B cell (primary cell): ENCODE results near the gene STARD10. TPM values are rescaled to one million over a fixed set of nuclear protein-coding genes. Genes with fewer than 3 reads are reported as not detected.

Experiments
- ATAC-seq: fragments of 200-7000 bp; cut with Tn5 transposase; one replicate; pipeline ENCODE4 v1.10.0; 2021; ENCODE audit warnings: low read depth, mild to moderate bottlenecking, moderate number of reproducible peaks, moderate library complexity
- CTCF ChIA-PET: fragments of 350-600 bp; sonication (Branson Sonifier 250); formaldehyde crosslinking; loops from one replicate; lab custom pipeline; 2021; ENCODE audit warnings: antibody characterized with exemption, inconsistent platforms; lab: Charles Lee
- POLR2A ChIA-PET: fragments of 350-600 bp; sonication (Branson Sonifier 250); formaldehyde crosslinking; loops from one replicate; lab custom pipeline; 2021; ENCODE audit warnings: antibody characterized with exemption; lab: Charles Lee
- DNase-seq: peaks from one replicate; pipeline ENCODE4 v3.0.0; 2013
- H2AFZ ChIP-seq: 2 replicates; pipeline ENCODE4 v1.6.1; 2012; ENCODE audit warnings: mild to moderate bottlenecking, low read depth, low read length; ENCODE audit not compliant: insufficient read depth, poor library complexity, severe bottlenecking
- H3K27ac ChIP-seq, 2 donors: 1 replicate in 1 of 2; 2 replicates in 1 of 2; pipeline ENCODE4 v1.5.1; 2012 to 2013; ENCODE audit warnings: low read length in 2 of 2, mild to moderate bottlenecking in 2 of 2, moderate library complexity in 1 of 2
- H3K27me3 ChIP-seq, 4 experiments: fragments of 200-600 bp in 1 of 4; sonication (generic) in 1 of 4; replicated peaks in 1 of 4; 1 replicate in 2 of 4; 2 replicates in 2 of 4; pipeline versions ENCODE4 v1.6.1 to v1.7.0; 2013 to 2016; ENCODE audit warnings: low read length in 3 of 4, mild to moderate bottlenecking in 2 of 4, mixed read lengths in 1 of 4, moderate library complexity in 1 of 4; ENCODE audit not compliant: insufficient read depth in 4 of 4, control insufficient read depth in 3 of 4; ENCODE audit errors: control extremely low read depth in 1 of 4
- H3K36me3 ChIP-seq, 2 experiments: replicated peaks in 1 of 2; 1 replicate in 1 of 2; 2 replicates in 1 of 2; pipeline versions ENCODE4 v1.6.1 to v1.7.1; 2013; ENCODE audit warnings: low read length in 1 of 2; ENCODE audit not compliant: insufficient read depth in 2 of 2, control insufficient read depth in 1 of 2; ENCODE audit errors: control extremely low read depth in 1 of 2, extremely low read depth in 1 of 2
- H3K4me1 ChIP-seq, 2 donors: fragments of 200-600 bp in 1 of 2; sonication (generic) in 1 of 2; 1 replicate in 1 of 2; 2 replicates in 1 of 2; pipeline versions ENCODE4 v1.5.1 to v1.6.1; 2013 to 2017; ENCODE audit warnings: low read length in 2 of 2; ENCODE audit not compliant: control insufficient read depth in 2 of 2, insufficient read depth in 2 of 2
- H3K4me2 ChIP-seq: replicated peaks from 2 replicates; pipeline ENCODE3; 2012; ENCODE audit warnings: mild to moderate bottlenecking, low read depth, low read length; ENCODE audit not compliant: poor library complexity, severe bottlenecking
- H3K4me3 ChIP-seq, 5 experiments: fragments of 200-600 bp in 1 of 5; sonication (generic) in 1 of 5; 1 replicate in 3 of 5; 2 replicates in 2 of 5; pipeline versions ENCODE4 v1.5.1 to v1.7.0; 2011 to 2016; ENCODE audit warnings: low read length in 4 of 5, mild to moderate bottlenecking in 4 of 5, low read depth in 2 of 5, control low read depth in 1 of 5, moderate library complexity in 1 of 5; ENCODE audit not compliant: insufficient read depth in 1 of 5; ENCODE audit errors: control extremely low read depth in 1 of 5, extremely low read depth in 1 of 5
- H3K79me2 ChIP-seq: fragments of 200-600 bp; sonication (generic); one replicate; pipeline ENCODE4 v1.6.0; 2016; ENCODE audit warnings: low read length; ENCODE audit not compliant: control insufficient read depth, insufficient read depth
- H3K9ac ChIP-seq: fragments of 200-600 bp; sonication (generic); 2 replicates; pipeline ENCODE4 v1.6.1; 2017; ENCODE audit warnings: mild to moderate bottlenecking, low read length, moderate library complexity
- H3K9me3 ChIP-seq, 3 donors: one replicate each; pipeline versions ENCODE4 v1.6.1 to v1.7.1; 2013; ENCODE audit warnings: low read length in 2 of 3; ENCODE audit not compliant: control insufficient read depth in 2 of 3, insufficient read depth in 1 of 3; ENCODE audit errors: control extremely low read depth in 1 of 3
- H4K20me1 ChIP-seq: 2 replicates; pipeline ENCODE4 v1.6.0; 2012; ENCODE audit warnings: mild to moderate bottlenecking, low read length; ENCODE audit not compliant: insufficient read depth, control insufficient read depth, poor library complexity, severe bottlenecking
- H3K27ac Mint-ChIP-seq: one replicate; pipeline ENCODE4 v1.8.0; 2021; ENCODE audit warnings: mixed read lengths
- H3K27me3 Mint-ChIP-seq: one replicate; pipeline ENCODE4 v1.8.0; 2021; ENCODE audit warnings: mixed read lengths
- H3K4me1 Mint-ChIP-seq: one replicate; pipeline ENCODE4 v1.8.0; 2021; ENCODE audit warnings: mixed read lengths
- H3K4me3 Mint-ChIP-seq: one replicate; pipeline ENCODE4 v1.8.0; 2021; ENCODE audit warnings: mixed read lengths
- H3K9me3 Mint-ChIP-seq: one replicate; pipeline ENCODE4 v1.8.0; 2022; ENCODE audit warnings: mixed read lengths; ENCODE audit not compliant: insufficient read depth
- EZH2 ChIP-seq: IDR thresholded peaks from 2 replicates; pipeline ENCODE4 v1.6.1; 2012; ENCODE audit warnings: borderline replicate concordance, low read depth, mild to moderate bottlenecking, moderate library complexity, low read length; ENCODE audit not compliant: insufficient read depth, poor library complexity, severe bottlenecking
- WGBS: methylation state at CpG from one replicate; pipeline ENCODE4 v1.1.5; 2013; ENCODE audit warnings: missing lambda C conversion rate; ENCODE audit not compliant: insufficient coverage; 5-methylcytosine and 5-hydroxymethylcytosine counted together
- intact Hi-C: fragments of 100-400 bp; cut with micrococcal nuclease; formaldehyde crosslinking; loops from one replicate; pipeline ENCODE4 v1.10.0; 2022
- polyA plus RNA-seq: library from polyadenylated mRNA; depleted of rRNA; stranded (reverse); fragments of >200 nt; gene quantifications from 2 replicates; pipeline ENCODE4 v1.2.3, GENCODE V29; 2012
- small RNA-seq: library from RNA; depleted of rRNA; stranded (forward); fragments of <200 nt; gene quantifications from one replicate; pipeline ENCODE3, GENCODE V24; 2012; ENCODE audit warnings: low replicate concordance, low read depth; ENCODE audit not compliant: insufficient read length
- total RNA-seq, 2 donors: library from RNA; stranded (reverse); fragments of 120-200 nt in 1 of 2; gene quantifications; 1 replicate in 1 of 2; 2 replicates in 1 of 2; pipeline versions ENCODE4 v1.2.3 to v1.2.4, GENCODE V29; 2013 to 2022
- TF ChIP-seq, protein P1 (sequence below): fragments of 200-600 bp; IDR thresholded peaks from one replicate; pipeline ENCODE4 v1.8.0; 2022; ENCODE audit warnings: antibody characterized with exemption, mild to moderate bottlenecking

Gene STARD10
- total and polyA plus RNA-seq, 2 donors (not counting 1 experiment from before 2014, with no cell fraction given) = 37.5 to 39.2 TPM

- Mint-ChIP-seq H3K27me3 (no peaks in the 10 kb centered on the region), H3K4me3 (no peak overlapping the region), H3K4me1 (peaks cover 2% of the 10 kb centered on the region), H3K9me3 (no peaks in the 10 kb centered on the region), H3K27ac (no peak overlapping the region)
- ChIA-PET POLR2A (interaction anchor here (0.6 kb wide), 1 partner anchor 105 kb away, joined by 3 read pairs; no protein-coding TSS in a partner anchor), CTCF (interaction anchor here (1.3 to 1.6 kb wide), 2 partner anchors 21 kb away, joined by 6 to 7 read pairs; no protein-coding TSS in a partner anchor)
- Histone ChIP-seq H3K9me3 (no peaks in the 10 kb centered on the region), H3K4me1 (no peaks in the 10 kb centered on the region), H3K27me3 (no peaks in the 10 kb centered on the region), H3K36me3 (peaks cover 2 to 97% of the 10 kb centered on the region in 2 experiments), H3K4me2 (no peak overlapping the region), H2AFZ (no peak overlapping the region), H3K9ac (no peak overlapping the region), H3K79me2 (peaks cover 31% of the 10 kb centered on the region), H3K27ac (no peak overlapping the region), H4K20me1 (peaks cover 83% of the 10 kb centered on the region), H3K4me3 (no peak overlapping the region)
- ATAC-seq = no peak
- DNase-seq = no peak
- 50% methylated on average over 1 of the region's 4 CpGs for WGBS
- intact Hi-C loops = no loop called here
- TF ChIP-seq, protein P1, sequence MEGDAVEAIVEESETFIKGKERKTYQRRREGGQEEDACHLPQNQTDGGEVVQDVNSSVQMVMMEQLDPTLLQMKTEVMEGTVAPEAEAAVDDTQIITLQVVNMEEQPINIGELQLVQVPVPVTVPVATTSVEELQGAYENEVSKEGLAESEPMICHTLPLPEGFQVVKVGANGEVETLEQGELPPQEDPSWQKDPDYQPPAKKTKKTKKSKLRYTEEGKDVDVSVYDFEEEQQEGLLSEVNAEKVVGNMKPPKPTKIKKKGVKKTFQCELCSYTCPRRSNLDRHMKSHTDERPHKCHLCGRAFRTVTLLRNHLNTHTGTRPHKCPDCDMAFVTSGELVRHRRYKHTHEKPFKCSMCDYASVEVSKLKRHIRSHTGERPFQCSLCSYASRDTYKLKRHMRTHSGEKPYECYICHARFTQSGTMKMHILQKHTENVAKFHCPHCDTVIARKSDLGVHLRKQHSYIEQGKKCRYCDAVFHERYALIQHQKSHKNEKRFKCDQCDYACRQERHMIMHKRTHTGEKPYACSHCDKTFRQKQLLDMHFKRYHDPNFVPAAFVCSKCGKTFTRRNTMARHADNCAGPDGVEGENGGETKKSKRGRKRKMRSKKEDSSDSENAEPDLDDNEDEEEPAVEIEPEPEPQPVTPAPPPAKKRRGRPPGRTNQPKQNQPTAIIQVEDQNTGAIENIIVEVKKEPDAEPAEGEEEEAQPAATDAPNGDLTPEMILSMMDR = no peak
- no peak for TF ChIP-seq EZH2
These were observed 89.0 kb downstream of the STARD10 start for GRCh38 chr11:72704783-72705265.

Small RNAs within 50 kb of the gene (small RNA-seq; reads per million reads assigned to genes)
- gene MIR4692 (not detected), gene RF00019 (not detected)

Other genes starting within 250 kb of the STARD10 start
- gene PDE2A, start 119.6 kb downstream of the STARD10 start, total RNA-seq = 1.9 and 2.9 TPM in 2 replicates
- gene PDE2A, start 119.6 kb downstream of the STARD10 start, polyA plus RNA-seq = 0.88 and 1.9 TPM in 2 replicates
- gene ARAP1, start 41.6 kb downstream of the STARD10 start, total RNA-seq = 233 and 242 TPM in 2 replicates
- gene ARAP1, start 41.6 kb downstream of the STARD10 start, polyA plus RNA-seq = 143 and 1,259 TPM in 2 replicates
- 212 and 228 TPM in 2 replicates for gene ATG16L2, start 20.4 kb upstream of the STARD10 start, total RNA-seq
- gene ATG16L2, start 20.4 kb upstream of the STARD10 start, polyA plus RNA-seq = 350 and 378 TPM in 2 replicates